GM10266 (cell line): ENCODE results near the gene IFFO2.

Source experiments
- DNase-seq: peaks from one replicate; pipeline ENCODE4 v3.0.0; 2012; ENCODE audit errors: extremely low spot score
- TF ChIP-seq, protein P1 (sequence below): IDR thresholded peaks from 2 replicates; pipeline ENCODE4 v1.5.1; 2012; ENCODE audit warnings: mild to moderate bottlenecking, low read depth; ENCODE audit not compliant: control insufficient read depth, insufficient read depth; ENCODE audit errors: missing control alignments

IFFO2 gene

GRCh38 chr1:18866314-18866713 lies 90.2 kb downstream of the IFFO2 start:
- TF ChIP-seq, protein P1, sequence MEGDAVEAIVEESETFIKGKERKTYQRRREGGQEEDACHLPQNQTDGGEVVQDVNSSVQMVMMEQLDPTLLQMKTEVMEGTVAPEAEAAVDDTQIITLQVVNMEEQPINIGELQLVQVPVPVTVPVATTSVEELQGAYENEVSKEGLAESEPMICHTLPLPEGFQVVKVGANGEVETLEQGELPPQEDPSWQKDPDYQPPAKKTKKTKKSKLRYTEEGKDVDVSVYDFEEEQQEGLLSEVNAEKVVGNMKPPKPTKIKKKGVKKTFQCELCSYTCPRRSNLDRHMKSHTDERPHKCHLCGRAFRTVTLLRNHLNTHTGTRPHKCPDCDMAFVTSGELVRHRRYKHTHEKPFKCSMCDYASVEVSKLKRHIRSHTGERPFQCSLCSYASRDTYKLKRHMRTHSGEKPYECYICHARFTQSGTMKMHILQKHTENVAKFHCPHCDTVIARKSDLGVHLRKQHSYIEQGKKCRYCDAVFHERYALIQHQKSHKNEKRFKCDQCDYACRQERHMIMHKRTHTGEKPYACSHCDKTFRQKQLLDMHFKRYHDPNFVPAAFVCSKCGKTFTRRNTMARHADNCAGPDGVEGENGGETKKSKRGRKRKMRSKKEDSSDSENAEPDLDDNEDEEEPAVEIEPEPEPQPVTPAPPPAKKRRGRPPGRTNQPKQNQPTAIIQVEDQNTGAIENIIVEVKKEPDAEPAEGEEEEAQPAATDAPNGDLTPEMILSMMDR, result no peak
- DNase-seq, result no peak

DNA sequence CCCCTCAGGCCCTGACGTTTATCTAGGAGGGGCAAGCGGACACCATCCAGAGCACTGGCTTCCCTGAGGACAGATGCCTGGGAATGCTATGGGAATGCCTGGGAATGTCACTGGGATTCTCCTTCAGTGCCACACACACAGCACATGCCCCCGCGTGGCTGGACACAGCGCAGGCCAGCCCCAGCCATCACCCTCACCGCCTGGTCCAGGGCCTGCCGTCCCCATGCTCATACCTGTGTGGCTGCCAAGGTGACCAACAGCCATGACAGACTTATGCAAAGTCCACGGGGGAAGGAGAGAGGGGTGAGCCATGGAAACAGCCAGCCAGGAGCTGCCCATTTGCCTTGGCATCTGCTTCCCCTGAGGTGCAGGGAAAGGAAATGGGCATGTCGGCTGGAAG lies 91.3 kb downstream of the IFFO2 start:
- TF ChIP-seq, protein P1, result no peak
- no peak for DNase-seq

DNA sequence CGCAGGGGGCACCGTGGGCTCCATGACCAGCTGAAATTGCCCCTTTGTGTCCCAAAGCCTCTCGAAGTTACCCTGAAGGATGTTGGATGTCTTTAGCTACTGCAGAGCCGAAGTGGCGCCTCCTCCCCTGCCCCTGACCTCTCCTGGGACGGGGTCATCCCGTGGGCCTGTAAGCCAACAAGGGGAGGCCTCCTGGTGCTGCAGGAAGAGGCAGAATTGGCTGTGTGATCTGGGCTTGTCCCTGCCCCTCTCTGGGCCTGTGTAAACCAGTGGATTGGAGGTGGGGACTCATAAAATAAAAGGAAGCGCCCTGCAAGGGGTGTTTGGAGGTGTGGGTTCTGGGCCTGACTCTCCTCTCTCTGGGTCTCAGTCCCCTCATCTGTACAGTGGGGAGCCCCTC lies 94.9 kb downstream of the IFFO2 start:
- no peak for DNase-seq

GRCh38 chr1:18861082-18861481 lies 95.4 kb downstream of the IFFO2 start:
- TF ChIP-seq, protein P1, result no peak
- DNase-seq, result no peak

More for the DNA sequence above, 94.9 kb downstream of the IFFO2 start:
- TF ChIP-seq, protein P1, result no peak

- DNase-seq, result no peak
- TF ChIP-seq, protein P1, result no peak
Measured at GRCh38 chr1:18859560-18859959, 96.9 kb downstream of the IFFO2 start, which contains the start of gene TAS1R2. TAS1R2 (minus strand) TSS chr1:18859660; CDS start chr1:18859660, 0 bp downstream.

GRCh38 chr1:18858070-18858688 lies 98.3 kb downstream of the IFFO2 start:
- TF ChIP-seq, protein P1, result no peak
- no peak for DNase-seq

- TF ChIP-seq, protein P1, result no peak
- DNase-seq, result no peak
Measured at GRCh38 chr1:18856435-18856834, 100.0 kb downstream of the IFFO2 start.
